ENCODE measurements around the gene TAAR2.
"Not testable (repeated sequence)": the region's sequence is repeated elsewhere in the genome, so short reads cannot be mapped to it uniquely, and the experiment has no call there.

Gene TAAR2

GRCh38 chr6:132624175-132624574 is at the start of gene TAAR2:
Gene TAAR2, minus strand, starts transcription at chr6:132624275. Its CDS starts 0 bp downstream, at chr6:132624275.
- DNase-seq, result no peak

- no peak for DNase-seq
Observed at GRCh38 chr6:132673376-132674094, 49.5 kb upstream of the TAAR2 start.

- no peak for DNase-seq
Observed at GRCh38 chr6:132671295-132671694, 47.2 kb upstream of the TAAR2 start.

- DNase-seq, result peak in 1 of 58 donors; percentile 5
Observed at GRCh38 chr6:132669690-132670291, 45.7 kb upstream of the TAAR2 start.

GRCh38 chr6:132666118-132666517 is 42.0 kb upstream of the TAAR2 start:
- no peak for DNase-seq

- no peak for DNase-seq
Observed at GRCh38 chr6:132664309-132665034, 40.4 kb upstream of the TAAR2 start.

- no peak for DNase-seq
Observed at GRCh38 chr6:132663661-132664060, 39.6 kb upstream of the TAAR2 start.

GRCh38 chr6:132661906-132662305 is 37.8 kb upstream of the TAAR2 start:
- DNase-seq, result no peak

- DNase-seq, result no peak
Observed at GRCh38 chr6:132659082-132659481, 35.0 kb upstream of the TAAR2 start, which contains the start of gene TAAR1. Gene TAAR1, minus strand, starts transcription at chr6:132659182. Its CDS starts 13,179 bp downstream, at chr6:132646003.

- no peak for DNase-seq
Observed at GRCh38 chr6:132651062-132651461, 27.0 kb upstream of the TAAR2 start.

GRCh38 chr6:132650429-132650828 is 26.4 kb upstream of the TAAR2 start:
- no peak for DNase-seq

GRCh38 chr6:132648828-132649227 is 24.8 kb upstream of the TAAR2 start:
- no peak for DNase-seq

- DNase-seq, result no peak
Observed at GRCh38 chr6:132648356-132648755, 24.3 kb upstream of the TAAR2 start.

- no peak for DNase-seq
Observed at GRCh38 chr6:132643547-132643946, 19.5 kb upstream of the TAAR2 start.

GRCh38 chr6:132637135-132637534 is 13.1 kb upstream of the TAAR2 start:
- DNase-seq, result not testable (repeated sequence)

GRCh38 chr6:132635906-132636305 is 11.8 kb upstream of the TAAR2 start:
- DNase-seq, result not testable (repeated sequence)

GRCh38 chr6:132635288-132635687 is 11.2 kb upstream of the TAAR2 start:
- DNase-seq, result not testable (repeated sequence)

GRCh38 chr6:132634796-132635195 is 10.7 kb upstream of the TAAR2 start:
- no peak for DNase-seq

- no peak for DNase-seq
Observed at GRCh38 chr6:132633362-132633761, 9.3 kb upstream of the TAAR2 start.

GRCh38 chr6:132623106-132623845 is 799 bp downstream of the TAAR2 start:
- DNase-seq, result no peak

GRCh38 chr6:132616677-132617076 is 7.4 kb downstream of the TAAR2 start:
- DNase-seq, result no peak

- no peak for DNase-seq
Observed at GRCh38 chr6:132614554-132614953, 9.5 kb downstream of the TAAR2 start.

Data from anterior cingulate cortex (tissue), 58 donors.